ENCODE data around the gene GRIN2B. TPM values are rescaled to one million over a fixed set of nuclear protein-coding genes. Genes with fewer than 3 reads are reported as not detected.

GRIN2B gene
- total RNA-seq, 1 donor from 2014 or later = 1.4 TPM

DNA sequence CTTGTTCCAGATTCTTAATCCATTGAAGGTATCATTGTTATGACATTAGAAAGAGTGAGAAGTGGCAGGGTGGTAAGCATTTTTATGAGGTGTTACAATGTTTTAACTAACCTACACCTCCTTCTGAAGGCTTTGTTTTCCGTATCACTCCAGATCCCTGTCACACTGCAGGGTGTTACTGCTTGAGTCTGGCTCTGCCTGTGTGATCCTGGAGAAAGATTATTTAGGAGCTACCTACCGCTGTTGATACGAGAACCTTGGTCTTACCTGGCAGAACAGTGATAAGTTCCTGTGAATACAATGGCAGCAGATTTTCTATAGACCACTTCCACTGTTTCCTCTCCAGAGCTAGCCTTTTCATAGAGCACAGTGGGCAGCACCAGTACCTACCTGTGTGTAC lies 36.2 kb downstream of the GRIN2B start:
- Histone ChIP-seq H2AFZ (ENCODE audit: low read depth, low read length) (no peak overlapping the region), H3K9ac (ENCODE audit: low read length) (no peak overlapping the region), H3K79me2 (ENCODE audit: insufficient read depth, low read length) (no peaks in the 10 kb centered on the region), H3K27me3 (ENCODE audit: insufficient read depth, low read length) (no peaks in the 10 kb centered on the region), H3K4me1 (ENCODE audit: insufficient read depth, low read length) (no peaks in the 10 kb centered on the region), H3K36me3 (ENCODE audit: insufficient read depth, low read length) (no peaks in the 10 kb centered on the region), H4K20me1 (ENCODE audit: insufficient read depth, low read length) (no peaks in the 10 kb centered on the region), H3K4me3 (ENCODE audit: insufficient read depth, low read depth, low read length) (no peak overlapping the region), H3K4me2 (ENCODE audit: low read length) (no peak overlapping the region), H3K27ac (ENCODE audit: low read depth, low read length) (no peak overlapping the region), H3K9me3 (ENCODE audit: insufficient read depth, low read depth, low read length) (no peaks in the 10 kb centered on the region)
- Mint-ChIP-seq H3K4me3 (ENCODE audit: unreplicated experiment) (no peak overlapping the region), H3K27ac (ENCODE audit: unreplicated experiment) (no peak overlapping the region), H3K27me3 (ENCODE audit: low read depth, unreplicated experiment) (peaks cover 3% of the 10 kb centered on the region), H3K36me3 (ENCODE audit: low read depth, unreplicated experiment) (no peaks in the 10 kb centered on the region), H3K4me1 (ENCODE audit: low read depth, unreplicated experiment) (peaks cover 15% of the 10 kb centered on the region), H3K9me3 (ENCODE audit: unreplicated experiment) (no peaks in the 10 kb centered on the region)
- no peak for DNase-seq (ENCODE audit: low read depth)
- no peak for FAIRE-seq
- TF ChIP-seq EZH2 (IDR thresholded peaks at IDR 0.05; ENCODE audit: insufficient read depth, low read length) = no peak
- no peak for TF ChIP-seq CTCF (IDR thresholded peaks at IDR 0.05; ENCODE audit: insufficient read depth, low read depth, low read length)

DNA sequence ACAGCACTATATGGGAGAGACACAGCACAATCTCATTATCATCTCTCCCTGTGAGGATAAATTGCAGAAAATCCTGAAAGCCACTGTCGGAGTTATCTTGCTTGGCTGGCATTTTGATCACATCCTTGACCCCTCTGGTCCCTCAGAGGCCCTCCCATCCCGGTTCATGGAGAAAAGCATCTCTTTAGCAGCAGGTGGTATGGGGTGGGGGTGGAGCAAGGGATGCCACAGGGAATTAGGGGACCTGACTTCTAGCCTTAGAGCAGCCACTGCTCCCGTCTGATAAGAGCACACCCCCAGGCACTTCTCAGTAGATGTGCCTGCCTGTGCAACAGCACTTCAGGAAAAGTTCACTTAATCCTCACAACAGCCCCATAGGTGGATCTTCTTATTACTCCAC lies 38.6 kb downstream of the GRIN2B start:
- Histone ChIP-seq H3K27me3 (ENCODE audit: insufficient read depth, low read length) (no peaks in the 10 kb centered on the region), H3K4me3 (ENCODE audit: insufficient read depth, low read depth, low read length) (no peak overlapping the region), H3K4me1 (ENCODE audit: insufficient read depth, low read length) (no peaks in the 10 kb centered on the region), H3K9me3 (ENCODE audit: insufficient read depth, low read depth, low read length) (no peaks in the 10 kb centered on the region), H3K36me3 (ENCODE audit: insufficient read depth, low read length) (no peaks in the 10 kb centered on the region), H2AFZ (ENCODE audit: low read depth, low read length) (no peak overlapping the region), H3K27ac (ENCODE audit: low read depth, low read length) (no peak overlapping the region), H3K4me2 (ENCODE audit: low read length) (no peak overlapping the region), H3K79me2 (ENCODE audit: insufficient read depth, low read length) (no peaks in the 10 kb centered on the region), H3K9ac (ENCODE audit: low read length) (no peak overlapping the region), H4K20me1 (ENCODE audit: insufficient read depth, low read length) (no peaks in the 10 kb centered on the region)
- Mint-ChIP-seq H3K9me3 (ENCODE audit: unreplicated experiment) (no peaks in the 10 kb centered on the region), H3K4me1 (ENCODE audit: low read depth, unreplicated experiment) (peaks cover 9% of the 10 kb centered on the region), H3K27me3 (ENCODE audit: low read depth, unreplicated experiment) (peaks cover 3% of the 10 kb centered on the region), H3K27ac (ENCODE audit: unreplicated experiment) (no peak overlapping the region), H3K36me3 (ENCODE audit: low read depth, unreplicated experiment) (no peaks in the 10 kb centered on the region), H3K4me3 (ENCODE audit: unreplicated experiment) (no peak overlapping the region)
- DNase-seq (ENCODE audit: low read depth) (no peak), FAIRE-seq (no peak)
- TF ChIP-seq EZH2 (IDR thresholded peaks at IDR 0.05; ENCODE audit: insufficient read depth, low read length) (no peak), CTCF (IDR thresholded peaks at IDR 0.05; ENCODE audit: insufficient read depth, low read depth, low read length) (no peak)

DNA sequence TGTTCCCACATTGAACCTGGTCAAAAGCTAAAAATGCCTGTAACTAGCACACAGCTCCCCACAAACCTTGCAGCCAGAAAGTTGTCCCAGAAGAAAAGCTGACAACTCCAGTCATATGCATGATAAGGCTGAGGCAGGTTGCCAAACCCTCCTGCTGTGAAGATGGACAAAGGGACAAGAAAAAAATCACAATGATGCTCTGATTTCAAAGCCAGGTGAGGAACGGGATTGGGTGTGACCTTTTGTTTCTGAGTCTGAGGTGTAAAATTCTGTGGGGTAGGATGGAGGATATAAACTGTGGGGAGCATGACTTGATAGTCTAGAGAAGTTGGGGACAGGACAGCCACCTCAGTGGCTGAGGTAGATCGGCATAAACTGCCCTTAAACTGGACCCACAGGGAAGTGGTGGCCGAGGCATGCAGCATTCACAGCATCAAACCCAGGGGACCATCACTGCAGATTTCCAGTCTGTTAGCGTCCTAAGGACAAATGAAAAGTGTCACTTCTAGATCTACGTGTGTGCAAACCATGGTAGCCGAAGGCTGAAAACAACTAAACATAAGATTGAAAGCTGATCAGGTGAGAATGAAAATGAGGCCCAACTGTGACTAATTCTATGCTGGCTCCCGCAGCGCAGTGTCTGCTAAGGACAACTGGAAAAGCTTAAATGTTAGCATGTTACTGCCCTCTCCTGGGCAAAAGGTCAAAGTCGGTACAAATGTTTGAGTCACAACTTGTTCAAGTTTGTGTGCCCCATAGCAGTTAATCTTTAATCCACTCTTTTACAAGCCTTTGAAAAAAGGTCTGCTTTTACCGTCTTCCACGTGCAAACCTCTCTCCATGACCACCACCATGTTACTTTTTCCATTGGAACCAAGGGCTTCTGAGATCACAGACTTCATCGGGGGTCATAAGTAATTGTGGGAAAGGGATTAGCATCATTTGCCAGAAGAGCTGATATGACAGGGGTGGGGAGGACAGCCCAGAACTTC lies 39.8 kb downstream of the GRIN2B start:
- Histone ChIP-seq H3K36me3 (ENCODE audit: insufficient read depth, low read length) (no peaks in the 10 kb centered on the region), H3K4me1 (ENCODE audit: insufficient read depth, low read length) (no peaks in the 10 kb centered on the region), H3K4me2 (ENCODE audit: low read length) (no peak overlapping the region), H3K79me2 (ENCODE audit: insufficient read depth, low read length) (no peaks in the 10 kb centered on the region), H3K9ac (ENCODE audit: low read length) (no peak overlapping the region), H3K27ac (ENCODE audit: low read depth, low read length) (no peak overlapping the region), H2AFZ (ENCODE audit: low read depth, low read length) (peak overlapping the region; percentile 46), H3K9me3 (ENCODE audit: insufficient read depth, low read depth, low read length) (no peaks in the 10 kb centered on the region), H3K4me3 (ENCODE audit: insufficient read depth, low read depth, low read length) (no peak overlapping the region), H3K27me3 (ENCODE audit: insufficient read depth, low read length) (no peaks in the 10 kb centered on the region), H4K20me1 (ENCODE audit: insufficient read depth, low read length) (no peaks in the 10 kb centered on the region)
- no peaks in the 10 kb centered on the region for H3K4me1 Mint-ChIP-seq (ENCODE audit: low read depth, unreplicated experiment)
- peaks cover 3% of the 10 kb centered on the region for H3K27me3 Mint-ChIP-seq (ENCODE audit: low read depth, unreplicated experiment)
- no peak overlapping the region for H3K4me3 Mint-ChIP-seq (ENCODE audit: unreplicated experiment)
- no peaks in the 10 kb centered on the region for H3K36me3 Mint-ChIP-seq (ENCODE audit: low read depth, unreplicated experiment)
- H3K9me3 Mint-ChIP-seq (ENCODE audit: unreplicated experiment) = peaks cover 2% of the 10 kb centered on the region
- DNase-seq (ENCODE audit: low read depth) (peak; percentile 5), FAIRE-seq (no peak)
- H3K27ac Mint-ChIP-seq (ENCODE audit: unreplicated experiment) = no peak overlapping the region
- no peak for TF ChIP-seq EZH2 (IDR thresholded peaks at IDR 0.05; ENCODE audit: insufficient read depth, low read length)
- peak; percentile 18 for TF ChIP-seq CTCF (IDR thresholded peaks at IDR 0.05; ENCODE audit: insufficient read depth, low read depth, low read length)
